ENCODE data around the gene KCNK18. TPM values are rescaled to one million over a fixed set of nuclear protein-coding genes. Genes with fewer than 3 reads are reported as not detected.
"Not testable (repeated sequence)": the region's sequence is repeated elsewhere in the genome, so short reads cannot be mapped to it uniquely, and the experiment has no call there.

The KCNK18 gene
- total and polyA plus RNA-seq, 2 donors: not detected

GRCh38 chr10:117218654-117219053, 21.4 kb downstream of the KCNK18 start:
- Histone ChIP-seq H3K27ac (ENCODE audit: low read depth) (no peak overlapping the region), H3K4me3 (ENCODE audit: low read depth, low read length) (no peak overlapping the region), H3K4me1 (ENCODE audit: insufficient read depth) (no peaks in the 10 kb centered on the region), H3K36me3 (ENCODE audit: insufficient read depth) (no peaks in the 10 kb centered on the region)
- 74% methylated on average over 8 of the region's 8 CpGs for WGBS
- no peak for DNase-seq (ENCODE audit: extremely low spot score)

- DNase-seq (ENCODE audit: extremely low spot score): no peak
- WGBS: 53% methylated on average over 10 of the region's 10 CpGs
- Histone ChIP-seq H3K36me3 (ENCODE audit: insufficient read depth) (no peaks in the 10 kb centered on the region), H3K4me3 (ENCODE audit: low read depth, low read length) (no peak overlapping the region), H3K4me1 (ENCODE audit: insufficient read depth) (no peaks in the 10 kb centered on the region), H3K27ac (ENCODE audit: low read depth) (no peak overlapping the region)
Measured at GRCh38 chr10:117221156-117221711, 23.9 kb downstream of the KCNK18 start.

- Histone ChIP-seq H3K27ac (ENCODE audit: low read depth) (no peak overlapping the region), H3K36me3 (ENCODE audit: insufficient read depth) (no peaks in the 10 kb centered on the region), H3K4me1 (ENCODE audit: insufficient read depth) (no peaks in the 10 kb centered on the region), H3K4me3 (ENCODE audit: low read depth, low read length) (no peak overlapping the region)
- 89% methylated on average over 5 of the region's 5 CpGs for WGBS
- no peak for DNase-seq (ENCODE audit: extremely low spot score)
Measured at GRCh38 chr10:117222552-117222951, 25.3 kb downstream of the KCNK18 start.

- 77% methylated on average over 4 of the region's 4 CpGs for WGBS
- Histone ChIP-seq H3K4me1 (ENCODE audit: insufficient read depth) (no peaks in the 10 kb centered on the region), H3K27ac (ENCODE audit: low read depth) (no peak overlapping the region), H3K36me3 (ENCODE audit: insufficient read depth) (no peaks in the 10 kb centered on the region), H3K4me3 (ENCODE audit: low read depth, low read length) (no peak overlapping the region)
- DNase-seq (ENCODE audit: extremely low spot score): no peak
Measured at GRCh38 chr10:117222976-117223692, 25.8 kb downstream of the KCNK18 start.

- H3K27ac ChIP-seq (ENCODE audit: low read depth): no peak overlapping the region
- H3K36me3 ChIP-seq (ENCODE audit: insufficient read depth): no peaks in the 10 kb centered on the region
- 88% methylated on average over 7 of the region's 7 CpGs for WGBS
- no peak for DNase-seq (ENCODE audit: extremely low spot score)
- no peak overlapping the region for H3K4me3 ChIP-seq (ENCODE audit: low read depth, low read length)
- no peaks in the 10 kb centered on the region for H3K4me1 ChIP-seq (ENCODE audit: insufficient read depth)
Measured at GRCh38 chr10:117223693-117224430, 26.6 kb downstream of the KCNK18 start.

DNA sequence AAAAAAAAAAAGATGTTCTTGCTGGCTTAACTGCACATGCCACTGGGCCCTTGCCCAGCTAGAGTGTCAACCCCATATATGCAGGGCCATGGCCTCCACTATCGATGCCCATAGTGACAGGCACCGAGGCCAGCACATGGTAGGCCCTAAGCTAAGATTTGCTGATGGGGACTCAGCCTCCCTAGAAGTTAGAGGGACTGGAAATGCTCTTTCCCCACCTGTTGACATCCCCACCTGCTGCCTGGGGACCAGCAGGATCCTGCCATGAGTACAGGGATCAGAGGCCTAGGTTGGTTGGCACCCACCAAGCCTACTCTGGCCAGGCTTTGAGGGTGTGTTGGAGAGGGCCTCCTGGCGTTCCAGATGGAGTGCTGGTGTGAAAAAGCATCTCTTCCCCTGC, 27.6 kb downstream of the KCNK18 start:
- WGBS: 78% methylated on average over 3 of the region's 3 CpGs
- DNase-seq (ENCODE audit: extremely low spot score): no peak
- H3K4me1 ChIP-seq (ENCODE audit: insufficient read depth): no peaks in the 10 kb centered on the region
- no peaks in the 10 kb centered on the region for H3K36me3 ChIP-seq (ENCODE audit: insufficient read depth)
- no peak overlapping the region for H3K4me3 ChIP-seq (ENCODE audit: low read depth, low read length)
- H3K27ac ChIP-seq (ENCODE audit: low read depth): no peak overlapping the region

- Histone ChIP-seq H3K27ac (ENCODE audit: low read depth) (no peak overlapping the region), H3K4me1 (ENCODE audit: insufficient read depth) (no peaks in the 10 kb centered on the region), H3K4me3 (ENCODE audit: low read depth, low read length) (no peak overlapping the region), H3K36me3 (ENCODE audit: insufficient read depth) (no peaks in the 10 kb centered on the region)
- DNase-seq (ENCODE audit: extremely low spot score): no peak
- WGBS: 40% methylated on average over 10 of the region's 10 CpGs
Measured at GRCh38 chr10:117226813-117227451, 29.6 kb downstream of the KCNK18 start.

- H3K27ac ChIP-seq (ENCODE audit: low read depth): no peak overlapping the region
- no peak for DNase-seq (ENCODE audit: extremely low spot score)
- no peak overlapping the region for H3K4me3 ChIP-seq (ENCODE audit: low read depth, low read length)
- H3K36me3 ChIP-seq (ENCODE audit: insufficient read depth): no peaks in the 10 kb centered on the region
- no peaks in the 10 kb centered on the region for H3K4me1 ChIP-seq (ENCODE audit: insufficient read depth)
Measured at GRCh38 chr10:117228210-117228609, 30.9 kb downstream of the KCNK18 start.

DNA sequence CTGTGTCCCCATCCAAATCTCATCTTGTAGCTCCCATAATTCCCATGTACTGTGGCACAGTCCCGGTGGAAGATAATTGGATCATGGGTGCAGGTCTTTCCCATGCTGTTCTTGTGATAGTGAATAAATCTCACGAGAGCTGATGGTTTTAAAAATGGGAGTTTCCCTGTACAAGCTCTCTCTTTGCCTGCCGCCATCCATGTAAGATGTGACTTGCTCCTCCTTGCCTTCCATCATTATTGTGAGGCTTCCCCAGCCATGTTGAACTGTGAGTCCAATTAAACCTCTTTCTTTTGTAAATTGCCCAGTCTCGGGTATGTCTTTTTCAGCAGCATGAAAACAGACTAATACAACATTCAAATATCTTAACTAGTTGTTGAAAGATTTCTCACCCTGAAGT, 32.8 kb downstream of the KCNK18 start:
- H3K36me3 ChIP-seq (ENCODE audit: insufficient read depth); H3K4me1 ChIP-seq (ENCODE audit: insufficient read depth); DNase-seq (ENCODE audit: extremely low spot score); H3K27ac ChIP-seq (ENCODE audit: low read depth); H3K4me3 ChIP-seq (ENCODE audit: low read depth, low read length): not testable (repeated sequence)
- 90% methylated on average over 4 of the region's 4 CpGs for WGBS

DNA sequence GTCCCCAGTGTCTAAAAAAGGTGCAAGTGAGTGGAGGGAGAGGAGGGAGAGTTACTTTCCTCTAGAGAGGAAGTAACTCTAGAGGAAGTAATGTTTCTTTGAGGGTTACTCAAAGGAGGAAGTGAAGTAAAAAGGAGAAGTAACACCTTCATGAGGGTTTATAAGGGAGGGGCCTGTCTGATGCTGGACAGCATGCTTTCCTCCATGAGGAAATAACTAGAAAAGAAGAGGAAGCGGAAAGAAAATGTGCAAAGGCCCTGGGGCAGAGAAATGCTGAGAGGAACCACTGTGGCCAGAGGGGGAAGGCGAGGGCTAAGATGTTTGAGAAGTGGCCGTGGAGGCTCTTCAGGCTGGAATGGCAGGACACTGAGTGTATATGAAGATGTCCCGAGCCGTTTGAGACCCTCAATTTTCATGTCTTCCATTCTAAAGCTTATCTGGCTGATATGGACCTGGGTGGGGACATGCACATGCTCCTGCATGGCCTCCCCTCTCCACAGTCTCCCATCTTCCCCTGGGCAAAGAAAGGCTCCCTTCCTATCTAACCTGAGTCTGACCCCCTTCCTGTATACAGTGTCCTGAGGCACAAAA, 40.2 kb downstream of the KCNK18 start:
- H3K27ac ChIP-seq (ENCODE audit: low read depth): no peak overlapping the region
- no peaks in the 10 kb centered on the region for H3K4me1 ChIP-seq (ENCODE audit: insufficient read depth)
- WGBS: 83% methylated on average over 5 of the region's 5 CpGs
- no peaks in the 10 kb centered on the region for H3K36me3 ChIP-seq (ENCODE audit: insufficient read depth)
- no peak overlapping the region for H3K4me3 ChIP-seq (ENCODE audit: low read depth, low read length)
- no peak for DNase-seq (ENCODE audit: extremely low spot score)

- Histone ChIP-seq H3K27ac (ENCODE audit: low read depth) (no peak overlapping the region), H3K36me3 (ENCODE audit: insufficient read depth) (no peaks in the 10 kb centered on the region), H3K4me1 (ENCODE audit: insufficient read depth) (no peaks in the 10 kb centered on the region), H3K4me3 (ENCODE audit: low read depth, low read length) (no peak overlapping the region)
- DNase-seq (ENCODE audit: extremely low spot score): no peak
- 55% methylated on average over 8 of the region's 8 CpGs for WGBS
Measured at GRCh38 chr10:117239051-117239450, 41.8 kb downstream of the KCNK18 start.

GRCh38 chr10:117239721-117240620, 42.7 kb downstream of the KCNK18 start:
- WGBS: 46% methylated on average over 15 of the region's 15 CpGs
- no peaks in the 10 kb centered on the region for H3K4me1 ChIP-seq (ENCODE audit: insufficient read depth)
- DNase-seq (ENCODE audit: extremely low spot score): no peak
- no peaks in the 10 kb centered on the region for H3K36me3 ChIP-seq (ENCODE audit: insufficient read depth)
- H3K27ac ChIP-seq (ENCODE audit: low read depth): no peak overlapping the region
- H3K4me3 ChIP-seq (ENCODE audit: low read depth, low read length): no peak overlapping the region

Data from urinary bladder (tissue), 4 donors.